Measurements from ENCODE around the gene FAM200C. TPM values are rescaled to one million over a fixed set of nuclear protein-coding genes. Genes with fewer than 3 reads are reported as not detected.

Gene FAM200C
- total RNA-seq, 1 donor from 2014 or later, result 4.9 TPM

DNA sequence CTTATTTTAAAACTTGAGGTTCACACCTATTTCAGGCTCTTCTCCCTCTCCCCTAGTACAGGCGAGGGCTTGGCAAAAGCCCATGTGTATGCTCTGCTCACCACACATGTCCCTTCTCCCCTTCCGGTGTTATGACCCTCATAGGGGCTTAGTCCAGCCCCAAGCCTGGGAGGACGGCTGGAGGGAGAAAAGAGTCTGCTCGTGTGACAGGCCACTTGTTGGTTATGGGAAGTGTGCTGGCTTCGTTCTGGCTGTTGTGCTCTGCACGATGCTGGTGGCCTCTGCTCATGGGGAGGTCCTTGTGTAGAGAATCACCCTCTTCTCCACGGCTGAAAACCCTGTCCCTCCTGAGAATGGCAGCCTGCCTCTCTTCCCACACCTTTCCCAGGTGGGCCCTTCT is 32.9 kb upstream of the FAM200C start:
- Histone ChIP-seq H3K36me3 (no peaks in the 10 kb centered on the region), H3K4me3 (no peak overlapping the region), H3K4me1 (no peaks in the 10 kb centered on the region), H3K27me3 (ENCODE audit: low read depth) (peaks cover 6% of the 10 kb centered on the region), H3K9me3 (replicated peaks) (no peaks in the 10 kb centered on the region), H3K27ac (replicated peaks) (no peak overlapping the region)
- TF ChIP-seq, protein P1, sequence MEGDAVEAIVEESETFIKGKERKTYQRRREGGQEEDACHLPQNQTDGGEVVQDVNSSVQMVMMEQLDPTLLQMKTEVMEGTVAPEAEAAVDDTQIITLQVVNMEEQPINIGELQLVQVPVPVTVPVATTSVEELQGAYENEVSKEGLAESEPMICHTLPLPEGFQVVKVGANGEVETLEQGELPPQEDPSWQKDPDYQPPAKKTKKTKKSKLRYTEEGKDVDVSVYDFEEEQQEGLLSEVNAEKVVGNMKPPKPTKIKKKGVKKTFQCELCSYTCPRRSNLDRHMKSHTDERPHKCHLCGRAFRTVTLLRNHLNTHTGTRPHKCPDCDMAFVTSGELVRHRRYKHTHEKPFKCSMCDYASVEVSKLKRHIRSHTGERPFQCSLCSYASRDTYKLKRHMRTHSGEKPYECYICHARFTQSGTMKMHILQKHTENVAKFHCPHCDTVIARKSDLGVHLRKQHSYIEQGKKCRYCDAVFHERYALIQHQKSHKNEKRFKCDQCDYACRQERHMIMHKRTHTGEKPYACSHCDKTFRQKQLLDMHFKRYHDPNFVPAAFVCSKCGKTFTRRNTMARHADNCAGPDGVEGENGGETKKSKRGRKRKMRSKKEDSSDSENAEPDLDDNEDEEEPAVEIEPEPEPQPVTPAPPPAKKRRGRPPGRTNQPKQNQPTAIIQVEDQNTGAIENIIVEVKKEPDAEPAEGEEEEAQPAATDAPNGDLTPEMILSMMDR (IDR thresholded peaks at IDR 0.05; ENCODE audit: borderline replicate concordance), result no peak
- DNase-seq, result no peak
- intact Hi-C loops (cut with micrococcal nuclease), result no loop called here

DNA sequence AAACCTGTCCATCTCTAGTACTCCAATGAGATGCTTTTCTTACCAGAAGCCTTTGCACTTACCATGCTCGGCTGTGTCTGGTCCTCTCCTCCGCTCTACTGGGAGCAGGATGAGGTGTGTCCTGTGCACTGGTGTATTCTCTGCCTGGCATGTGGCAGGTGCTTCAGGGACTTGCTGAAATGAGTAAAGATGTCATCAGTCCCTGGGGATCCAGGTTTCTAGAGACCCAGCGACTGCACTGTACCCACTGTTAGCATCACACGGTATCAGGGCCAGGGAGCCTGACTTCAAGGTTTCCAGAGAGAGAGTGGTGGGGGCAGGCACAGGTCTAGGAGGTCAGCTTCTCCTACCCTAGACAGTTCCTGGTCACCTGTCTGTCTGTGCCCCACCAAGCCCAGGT is 32.3 kb upstream of the FAM200C start:
- Histone ChIP-seq H3K36me3 (no peaks in the 10 kb centered on the region), H3K27me3 (ENCODE audit: low read depth) (peaks cover 6% of the 10 kb centered on the region), H3K27ac (replicated peaks) (no peak overlapping the region), H3K4me3 (no peak overlapping the region), H3K9me3 (replicated peaks) (no peaks in the 10 kb centered on the region), H3K4me1 (no peaks in the 10 kb centered on the region)
- intact Hi-C loops (cut with micrococcal nuclease), result no loop called here
- no peak for DNase-seq
- TF ChIP-seq, protein P1 (IDR thresholded peaks at IDR 0.05; ENCODE audit: borderline replicate concordance), result no peak

DNA sequence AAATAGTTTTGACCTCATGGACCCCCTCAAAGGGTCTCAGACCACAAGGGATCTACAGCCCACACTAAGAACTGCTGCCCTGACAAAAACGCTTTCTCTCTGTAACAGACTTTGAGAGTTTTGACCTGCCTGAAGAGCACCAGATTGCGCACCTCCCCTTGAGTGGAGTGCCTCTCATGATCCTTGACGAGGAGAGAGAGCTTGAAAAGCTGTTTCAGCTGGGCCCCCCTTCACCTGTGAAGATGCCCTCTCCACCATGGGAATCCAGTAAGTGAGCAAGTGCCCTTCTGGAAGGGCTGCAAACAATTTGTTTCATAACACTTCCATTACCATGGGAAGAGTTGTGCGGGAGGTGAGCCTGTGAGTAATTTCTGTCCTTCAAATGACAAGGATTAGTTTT is 27.8 kb upstream of the FAM200C start:
- Histone ChIP-seq H3K27me3 (ENCODE audit: low read depth) (no peaks in the 10 kb centered on the region), H3K36me3 (no peaks in the 10 kb centered on the region), H3K4me1 (no peaks in the 10 kb centered on the region), H3K9me3 (replicated peaks) (no peaks in the 10 kb centered on the region), H3K27ac (replicated peaks) (no peak overlapping the region), H3K4me3 (no peak overlapping the region)
- no peak for DNase-seq
- intact Hi-C loops (cut with micrococcal nuclease), result no loop called here
- TF ChIP-seq, protein P1 (IDR thresholded peaks at IDR 0.05; ENCODE audit: borderline replicate concordance), result no peak

DNA sequence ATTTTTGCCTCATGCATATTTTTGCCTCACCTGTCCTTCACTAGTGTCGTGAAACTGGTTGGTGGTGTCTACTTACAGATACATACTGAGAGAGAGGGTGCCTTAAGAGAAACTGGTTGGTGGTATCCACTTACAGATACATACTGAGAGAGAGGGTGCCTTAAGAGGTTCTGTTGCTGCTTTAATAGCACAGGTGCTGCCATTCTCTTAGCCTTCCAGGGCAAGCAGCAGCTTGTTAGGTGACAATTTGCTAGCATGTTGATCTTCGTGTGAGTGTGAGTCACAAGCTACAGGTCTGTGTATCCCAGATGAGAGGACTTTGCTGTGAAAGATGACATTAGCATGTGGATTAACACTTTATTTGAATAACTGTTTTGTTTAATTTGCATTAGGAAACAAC is 23.2 kb upstream of the FAM200C start:
- intact Hi-C loops (cut with micrococcal nuclease), result no loop called here
- Histone ChIP-seq H3K27ac (replicated peaks) (no peak overlapping the region), H3K4me1 (peaks cover 28% of the 10 kb centered on the region), H3K27me3 (ENCODE audit: low read depth) (no peaks in the 10 kb centered on the region), H3K36me3 (no peaks in the 10 kb centered on the region), H3K9me3 (replicated peaks) (no peaks in the 10 kb centered on the region), H3K4me3 (no peak overlapping the region)
- DNase-seq, result no peak
- TF ChIP-seq, protein P1 (IDR thresholded peaks at IDR 0.05; ENCODE audit: borderline replicate concordance), result no peak

DNA sequence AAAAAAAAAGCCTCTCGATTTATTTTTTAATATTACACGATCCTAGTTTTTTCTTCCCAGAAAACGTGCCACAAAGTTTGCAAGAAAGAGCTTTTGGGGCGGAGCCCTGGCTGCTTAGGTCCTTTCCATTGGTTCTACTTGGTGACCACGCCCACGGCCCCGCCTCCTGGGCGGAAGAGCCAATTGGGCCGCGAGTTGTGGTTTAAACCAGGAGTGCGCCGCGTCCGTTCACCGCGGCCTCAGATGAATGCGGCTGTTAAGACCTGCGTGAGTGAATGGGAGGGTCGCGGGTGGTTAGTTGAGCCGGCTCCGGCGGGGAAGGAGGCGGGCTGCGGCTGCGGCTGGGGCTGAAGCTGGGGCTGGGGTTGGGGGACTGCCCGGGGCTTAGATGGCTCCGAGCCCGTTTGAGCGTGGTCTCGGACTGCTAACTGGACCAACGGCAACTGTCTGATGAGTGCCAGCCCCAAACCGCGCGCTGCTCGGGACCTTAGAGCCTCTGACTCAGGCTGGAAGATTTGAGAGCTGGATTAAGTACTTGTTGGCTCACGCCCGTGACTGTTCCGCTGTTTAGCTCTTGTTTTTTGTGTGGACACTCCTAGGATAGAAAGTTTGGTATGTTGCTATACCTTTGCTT is 21.9 kb upstream of the FAM200C start, which contains the start of gene PTTG1:
PTTG1 (plus strand) TSS at position 231 of the 634 bp plus-strand sequence. CDS start 458 bp downstream, outside the sequence.
- H3K27me3 ChIP-seq (ENCODE audit: low read depth), result no peaks in the 10 kb centered on the region
- peak within 1 kb of the TSS; percentile 48 for H3K27ac ChIP-seq (replicated peaks)
- peak within 1 kb of the TSS; percentile 74 for H3K4me3 ChIP-seq
- H3K4me1 ChIP-seq, result peaks cover 42% of the 10 kb centered on the region
- intact Hi-C loops (cut with micrococcal nuclease), result no loop called here
- no peaks in the 10 kb centered on the region for H3K36me3 ChIP-seq
- TF ChIP-seq, protein P1 (IDR thresholded peaks at IDR 0.05; ENCODE audit: borderline replicate concordance), result no peak
- no peaks in the 10 kb centered on the region for H3K9me3 ChIP-seq (replicated peaks)
- peak; percentile 95 for DNase-seq
